ENCODE data around the gene TMEM151B.

The TMEM151B gene

GRCh38 chr6:44262467-44263353 is 7.5 kb upstream of the TMEM151B start:
- H3K4me3 ChIP-seq = peak overlapping the region; percentile 72 to 98 (median 94)
- H4K20me1 ChIP-seq = peaks cover 19 to 66% (median 61%) of the 10 kb centered on the region in 11 experiments; a peak in 20 of 22 replicates
- H3K4me1 ChIP-seq = peaks cover 58 to 76% (median 68%) of the 10 kb centered on the region in 10 experiments
- peak overlapping the region; percentile 76 to 94 (median 91) for H3K27ac ChIP-seq
- H3K27me3 ChIP-seq = 0 out of 22 replicates have a peak, but pooled peaks cover 0 to under 1% (median 0%) of the 10 kb centered on the region in 11 experiments
- H3K9me3 ChIP-seq (replicated peaks in 1 of 11) = no peaks in the 10 kb centered on the region
- peak overlapping the region; percentile 95 to 100 (median 99) for H3K4me2 ChIP-seq
- H3K9ac ChIP-seq = peak overlapping the region; percentile 82 to 95 (median 91)
- TF ChIP-seq Cebpa-rat (IDR thresholded peaks at IDR 0.05) = no peak
- peaks cover 37 to 54% (median 46%) of the 10 kb centered on the region in 11 experiments for H3K36me3 ChIP-seq

DNA sequence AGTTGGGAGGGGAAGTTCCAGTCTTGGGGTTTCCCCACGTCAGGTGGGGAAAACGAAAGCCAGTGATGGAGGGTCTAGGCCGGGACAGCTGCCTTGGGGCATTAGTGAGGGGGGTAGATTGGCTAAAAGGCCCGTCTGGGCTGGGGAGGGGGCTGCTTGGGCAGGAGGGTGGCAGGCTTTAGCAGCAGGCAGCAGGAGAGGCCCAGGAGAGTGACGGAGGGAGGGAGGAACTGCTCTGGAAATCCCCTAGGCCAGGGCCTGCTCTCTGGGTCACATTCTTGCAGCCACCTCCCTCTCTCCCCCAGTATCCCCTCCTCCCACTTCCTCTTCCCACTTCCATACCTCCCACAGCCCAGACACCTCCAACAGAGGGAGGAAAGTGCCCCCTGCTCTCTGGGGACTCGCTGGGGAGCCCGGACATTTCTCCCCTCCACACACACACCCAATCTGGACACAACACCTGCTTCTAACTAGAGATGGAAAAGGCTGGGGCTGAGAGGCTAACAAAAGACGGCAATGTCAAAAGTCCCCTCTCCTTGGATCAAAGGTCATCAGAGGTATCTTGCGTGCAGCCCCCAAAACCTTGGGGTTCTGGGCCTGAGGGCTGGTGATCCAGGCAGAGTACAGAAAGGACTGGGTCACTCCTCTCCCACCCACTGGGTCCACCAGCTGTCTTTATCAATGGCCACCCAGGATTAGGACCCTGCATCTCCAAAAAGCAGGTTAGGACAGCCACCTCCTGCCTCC is 6.7 kb upstream of the TMEM151B start:
- peaks cover 57 to 73% (median 67%) of the 10 kb centered on the region in 10 experiments for H3K4me1 ChIP-seq
- peaks cover 19 to 62% (median 56%) of the 10 kb centered on the region in 11 experiments; a peak in 21 of 22 replicates for H4K20me1 ChIP-seq
- no peak for TF ChIP-seq Cebpa-rat (IDR thresholded peaks at IDR 0.05)
- H3K36me3 ChIP-seq = peaks cover 31 to 49% (median 41%) of the 10 kb centered on the region in 11 experiments
- peaks cover 5 to 8% (median 6%) of the 10 kb centered on the region in 11 experiments for H3K27me3 ChIP-seq
- peak overlapping the region; percentile 95 to 100 (median 99) for H3K4me2 ChIP-seq
- peak overlapping the region; percentile 72 to 98 (median 94) for H3K4me3 ChIP-seq
- H3K27ac ChIP-seq = peak overlapping the region; percentile 76 to 94 (median 91)
- peak overlapping the region; percentile 82 to 95 (median 91) for H3K9ac ChIP-seq
- no peaks in the 10 kb centered on the region for H3K9me3 ChIP-seq (replicated peaks in 1 of 11)

DNA sequence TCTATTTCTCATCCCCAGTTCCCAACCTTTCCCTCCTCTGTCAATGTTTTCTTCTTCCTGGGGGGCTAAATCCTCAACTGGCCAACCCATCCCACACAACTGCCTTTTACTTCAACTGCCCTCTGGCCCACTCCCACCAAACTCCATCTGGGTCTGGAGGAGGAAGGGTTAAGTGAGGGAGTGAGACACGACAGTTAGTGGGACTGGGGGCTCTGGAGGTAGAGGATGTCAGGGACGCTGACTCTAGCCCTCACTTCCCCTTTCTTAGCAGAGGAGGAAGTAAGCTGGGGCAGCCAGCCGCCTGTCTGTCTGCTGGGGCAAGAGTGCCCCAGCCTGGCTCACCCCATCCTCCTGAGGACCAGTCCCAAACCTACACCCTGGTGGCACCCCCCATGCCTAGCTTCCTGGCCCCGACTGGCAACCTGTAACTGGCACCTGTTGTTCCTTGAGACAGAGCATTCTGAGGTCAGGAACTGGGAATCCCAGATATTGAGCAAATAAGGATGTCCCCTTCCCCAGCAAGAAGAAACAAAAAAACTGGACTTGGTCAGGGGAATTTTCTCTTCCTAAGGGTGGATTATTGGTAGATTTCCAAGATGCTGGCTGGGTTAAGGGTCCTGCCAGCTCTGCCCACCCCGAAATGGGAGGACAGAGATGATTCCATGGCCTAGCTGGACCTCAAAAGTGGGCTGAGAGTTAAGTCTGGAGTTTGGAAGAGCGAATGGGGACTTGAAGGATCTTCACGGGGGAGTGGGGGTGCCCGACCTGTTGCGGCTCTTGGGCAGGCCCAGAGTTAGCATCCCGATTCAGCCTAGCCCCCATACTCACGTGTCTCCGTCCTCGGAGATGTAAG is 5.9 kb upstream of the TMEM151B start:
- Histone ChIP-seq H4K20me1 (peaks cover 19 to 64% (median 52%) of the 10 kb centered on the region in 11 experiments; a peak in 21 of 22 replicates), H3K9ac (peak overlapping the region; percentile 82 to 95 (median 91)), H3K4me1 (peaks cover 58 to 73% (median 66%) of the 10 kb centered on the region in 10 experiments), H3K27ac (peak overlapping the region; percentile 76 to 94 (median 91)), H3K4me2 (peak overlapping the region; percentile 95 to 100 (median 99)), H3K9me3 (replicated peaks in 1 of 11) (no peaks in the 10 kb centered on the region), H3K36me3 (peaks cover 24 to 40% (median 33%) of the 10 kb centered on the region in 11 experiments), H3K27me3 (peaks cover 13 to 17% (median 15%) of the 10 kb centered on the region in 11 experiments), H3K4me3 (peak overlapping the region; percentile 72 to 98 (median 94))
- no peak for TF ChIP-seq Cebpa-rat (IDR thresholded peaks at IDR 0.05)

DNA sequence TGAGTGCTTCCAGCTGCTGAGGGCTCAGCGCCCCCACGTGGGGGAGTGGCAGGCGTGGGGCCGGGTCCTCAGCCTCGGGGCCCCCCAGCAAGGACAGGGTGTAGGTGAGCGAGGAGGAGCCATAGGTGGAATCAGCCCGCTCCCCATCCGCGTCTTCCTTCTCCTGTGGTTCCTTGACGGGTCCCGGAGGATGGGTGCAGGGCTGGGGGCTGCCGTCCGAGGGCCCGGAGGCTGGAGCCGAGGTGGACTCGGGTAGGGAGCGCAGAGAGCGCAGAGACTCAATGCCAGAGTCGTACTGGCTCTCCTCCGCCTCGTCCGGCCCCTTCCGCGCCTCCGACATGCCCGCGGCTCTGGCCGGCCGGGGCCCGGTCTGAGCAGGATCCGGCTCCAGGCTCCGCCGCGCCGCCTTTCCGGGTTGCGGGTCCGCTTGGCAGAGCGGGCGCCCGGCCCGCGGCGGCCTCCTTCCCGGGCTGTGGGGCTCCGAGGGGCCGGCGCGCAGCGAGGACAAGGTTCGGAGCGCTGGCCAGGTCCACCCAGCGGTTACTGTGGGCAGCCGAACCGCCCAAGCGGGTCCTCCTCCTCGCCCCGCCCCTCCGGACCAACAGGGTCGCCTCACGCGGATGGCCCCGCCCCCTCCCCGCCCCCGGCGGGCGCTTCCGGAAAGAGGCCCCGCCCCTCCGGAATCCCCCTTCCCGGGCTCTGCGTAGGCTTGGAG is 5.1 kb upstream of the TMEM151B start, which contains the start of gene NFKBIE:
Gene NFKBIE, minus strand, starts transcription at position 545 of the 715 bp plus-strand sequence. Its CDS starts 205 bp downstream, at position 340.
- H4K20me1 ChIP-seq = peaks cover 14 to 65% (median 52%) of the 10 kb centered on the region in 11 experiments; a peak in 21 of 22 replicates
- peaks cover 17 to 32% (median 25%) of the 10 kb centered on the region in 11 experiments for H3K36me3 ChIP-seq
- H3K4me3 ChIP-seq = peak within 1 kb of the TSS; percentile 72 to 98 (median 94)
- peak within 1 kb of the TSS; percentile 95 to 100 (median 99) for H3K4me2 ChIP-seq
- TF ChIP-seq Cebpa-rat (IDR thresholded peaks at IDR 0.05) = no peak
- H3K9ac ChIP-seq = peak within 1 kb of the TSS; percentile 82 to 95 (median 91)
- H3K27me3 ChIP-seq = peaks cover 21 to 25% (median 22%) of the 10 kb centered on the region in 11 experiments
- peaks cover 57 to 76% (median 66%) of the 10 kb centered on the region in 10 experiments for H3K4me1 ChIP-seq
- H3K9me3 ChIP-seq (replicated peaks in 1 of 11) = no peaks in the 10 kb centered on the region
- H3K27ac ChIP-seq = peak within 1 kb of the TSS; percentile 76 to 94 (median 91)

DNA sequence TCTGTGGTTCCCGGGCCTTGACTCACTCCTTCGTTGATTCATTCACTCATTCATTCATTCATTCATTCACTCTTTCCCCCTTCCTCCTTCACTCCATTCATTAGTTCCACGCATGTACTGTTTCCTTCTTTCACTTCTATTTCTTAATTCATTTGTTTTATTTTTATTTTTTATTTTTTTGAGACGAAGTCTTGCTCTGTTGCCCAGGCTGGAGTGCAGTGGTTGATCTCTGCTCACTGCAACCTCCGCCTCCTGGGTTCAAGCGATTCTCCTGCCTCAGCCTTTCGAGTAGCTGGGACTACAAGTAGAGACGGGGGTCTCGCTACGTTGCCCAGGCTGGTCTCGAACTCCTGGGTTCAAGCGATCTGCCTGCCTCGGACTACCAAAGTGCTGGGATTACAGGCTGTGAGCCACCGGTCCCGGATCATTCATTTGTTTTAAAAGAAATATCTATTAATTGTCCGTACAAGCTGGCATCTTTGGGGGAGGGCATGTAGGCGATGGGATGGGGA is 4.5 kb upstream of the TMEM151B start:
- peaks cover 11 to 58% (median 47%) of the 10 kb centered on the region in 11 experiments; a peak in 21 of 22 replicates for H4K20me1 ChIP-seq
- peak overlapping the region in 9 of 10 experiments; percentile 83 to 98 (median 95); a peak in 11 of 20 replicates for H3K4me3 ChIP-seq
- peak overlapping the region in 10 of 11 experiments; percentile 9 to 98 (median 70); a peak in 19 of 22 replicates for H3K4me2 ChIP-seq
- H3K36me3 ChIP-seq = peaks cover 13 to 26% (median 20%) of the 10 kb centered on the region in 11 experiments
- H3K9ac ChIP-seq = peak overlapping the region in 5 of 11 experiments; percentile 4 to 94 (median 90); a peak in 5 of 22 replicates
- no peaks in the 10 kb centered on the region for H3K9me3 ChIP-seq (replicated peaks in 1 of 11)
- TF ChIP-seq Cebpa-rat (IDR thresholded peaks at IDR 0.05) = no peak
- H3K27me3 ChIP-seq = peaks cover 27 to 31% (median 29%) of the 10 kb centered on the region in 11 experiments
- peaks cover 51 to 70% (median 60%) of the 10 kb centered on the region in 10 experiments for H3K4me1 ChIP-seq
- H3K27ac ChIP-seq = peak overlapping the region in 7 of 11 experiments; percentile 26 to 94 (median 55); a peak in 11 of 22 replicates

DNA sequence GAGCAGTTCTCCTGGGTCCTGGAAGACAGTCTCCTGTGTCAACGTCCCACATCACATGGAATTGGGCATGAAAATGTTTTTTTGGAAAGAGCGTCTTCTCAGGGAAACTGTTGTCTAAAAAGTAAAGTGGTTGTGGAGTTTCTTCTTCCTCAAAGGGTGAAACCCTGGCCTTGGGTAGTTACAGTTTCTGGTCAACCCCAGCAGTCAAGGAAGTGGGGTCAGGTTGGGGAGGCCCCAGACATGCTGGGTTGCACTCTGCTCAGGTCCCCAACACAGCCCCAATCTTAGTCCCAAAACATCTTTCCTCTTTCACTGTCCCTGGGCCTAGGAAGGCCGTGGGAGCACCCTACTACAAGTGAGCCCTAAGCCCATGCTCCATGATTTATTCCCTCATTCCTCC is 3.9 kb upstream of the TMEM151B start:
- peaks cover 32 to 36% (median 34%) of the 10 kb centered on the region in 11 experiments for H3K27me3 ChIP-seq
- H3K4me1 ChIP-seq = peaks cover 45 to 64% (median 55%) of the 10 kb centered on the region in 10 experiments
- peaks cover 7 to 21% (median 15%) of the 10 kb centered on the region in 11 experiments for H3K36me3 ChIP-seq
- H3K27ac ChIP-seq = peak overlapping the region in 4 of 11 experiments; percentile 53 to 94 (median 59); a peak in 6 of 22 replicates
- no peaks in the 10 kb centered on the region for H3K9me3 ChIP-seq (replicated peaks in 1 of 11)
- H3K9ac ChIP-seq = no peak overlapping the region
- H4K20me1 ChIP-seq = peaks cover 6 to 59% (median 44%) of the 10 kb centered on the region in 11 experiments; a peak in 21 of 22 replicates
- no peak overlapping the region for H3K4me3 ChIP-seq
- TF ChIP-seq Cebpa-rat (IDR thresholded peaks at IDR 0.05) = no peak
- H3K4me2 ChIP-seq = peak overlapping the region in 7 of 11 experiments; percentile 56 to 98 (median 71); a peak in 12 of 22 replicates

DNA sequence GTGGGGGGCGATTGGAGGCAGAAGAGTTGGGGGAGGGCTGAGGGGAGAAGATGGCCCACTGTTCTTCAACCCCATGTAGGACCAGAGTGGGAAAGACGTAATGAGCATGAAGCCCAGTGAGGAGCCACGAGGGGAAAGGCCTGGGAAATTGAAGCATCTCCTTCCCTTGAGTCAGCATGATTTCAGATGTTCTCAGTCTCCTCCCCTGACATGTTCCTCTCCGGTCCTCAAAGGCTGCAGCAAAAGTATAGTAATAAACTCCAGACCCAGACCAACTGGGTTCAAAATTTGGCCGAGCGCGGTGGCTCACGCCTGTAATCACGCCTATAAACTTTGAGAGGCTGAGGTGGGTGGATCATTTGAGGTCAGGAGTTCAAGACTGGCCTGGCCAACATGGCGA is 3.0 kb upstream of the TMEM151B start:
- Histone ChIP-seq H3K27me3 (peaks cover 41 to 45% (median 43%) of the 10 kb centered on the region in 11 experiments), H4K20me1 (peaks cover 0 to 57% (median 40%) of the 10 kb centered on the region in 11 experiments; a peak in 21 of 22 replicates), H3K36me3 (peaks cover 0 to 12% (median 6%) of the 10 kb centered on the region in 11 experiments; a peak in 20 of 22 replicates), H3K9ac (no peak overlapping the region), H3K4me3 (no peak overlapping the region), H3K9me3 (replicated peaks in 1 of 11) (no peaks in the 10 kb centered on the region), H3K4me1 (peaks cover 36 to 55% (median 46%) of the 10 kb centered on the region in 10 experiments), H3K27ac (no peak overlapping the region), H3K4me2 (peak overlapping the region in 2 of 11 experiments; percentile 71 to 74; a peak in 1 of 22 replicates)
- TF ChIP-seq Cebpa-rat (IDR thresholded peaks at IDR 0.05) = no peak

All from BLaER1 treated with 17β-estradiol and CSF1 and Interleukin-3, amounts not matched to agents 10 nM and 100 nM (cell line).